Neuron (in vitro differentiated cells): Measurements from ENCODE around the gene PUDP.
"Not testable (repeated sequence)": the region's sequence is repeated elsewhere in the genome, so short reads cannot be mapped to it uniquely, and the experiment has no call there.

Experiments used
- H2AFZ ChIP-seq: one replicate; pipeline ENCODE4 v1.6.1; 2013; ENCODE audit warnings: low read depth, mild to moderate bottlenecking, inconsistent platforms, low read length, moderate library complexity
- H3K27me3 ChIP-seq: one replicate; pipeline ENCODE4 v1.6.1; 2013; ENCODE audit warnings: low read length; ENCODE audit not compliant: insufficient read depth
- H3K36me3 ChIP-seq: one replicate; pipeline ENCODE4 v1.6.1; 2013; ENCODE audit warnings: low read length; ENCODE audit not compliant: insufficient read depth
- H3K4me1 ChIP-seq: one replicate; pipeline ENCODE4 v1.6.1; 2013; ENCODE audit warnings: low read length; ENCODE audit not compliant: insufficient read depth
- H3K4me3 ChIP-seq: 2 replicates; pipeline ENCODE4 v1.5.1; 2013; ENCODE audit warnings: mild to moderate bottlenecking, low read length, moderate library complexity
- H3K9me3 ChIP-seq: one replicate; pipeline ENCODE4 v1.6.1; 2013; ENCODE audit warnings: low read length

PUDP gene

DNA sequence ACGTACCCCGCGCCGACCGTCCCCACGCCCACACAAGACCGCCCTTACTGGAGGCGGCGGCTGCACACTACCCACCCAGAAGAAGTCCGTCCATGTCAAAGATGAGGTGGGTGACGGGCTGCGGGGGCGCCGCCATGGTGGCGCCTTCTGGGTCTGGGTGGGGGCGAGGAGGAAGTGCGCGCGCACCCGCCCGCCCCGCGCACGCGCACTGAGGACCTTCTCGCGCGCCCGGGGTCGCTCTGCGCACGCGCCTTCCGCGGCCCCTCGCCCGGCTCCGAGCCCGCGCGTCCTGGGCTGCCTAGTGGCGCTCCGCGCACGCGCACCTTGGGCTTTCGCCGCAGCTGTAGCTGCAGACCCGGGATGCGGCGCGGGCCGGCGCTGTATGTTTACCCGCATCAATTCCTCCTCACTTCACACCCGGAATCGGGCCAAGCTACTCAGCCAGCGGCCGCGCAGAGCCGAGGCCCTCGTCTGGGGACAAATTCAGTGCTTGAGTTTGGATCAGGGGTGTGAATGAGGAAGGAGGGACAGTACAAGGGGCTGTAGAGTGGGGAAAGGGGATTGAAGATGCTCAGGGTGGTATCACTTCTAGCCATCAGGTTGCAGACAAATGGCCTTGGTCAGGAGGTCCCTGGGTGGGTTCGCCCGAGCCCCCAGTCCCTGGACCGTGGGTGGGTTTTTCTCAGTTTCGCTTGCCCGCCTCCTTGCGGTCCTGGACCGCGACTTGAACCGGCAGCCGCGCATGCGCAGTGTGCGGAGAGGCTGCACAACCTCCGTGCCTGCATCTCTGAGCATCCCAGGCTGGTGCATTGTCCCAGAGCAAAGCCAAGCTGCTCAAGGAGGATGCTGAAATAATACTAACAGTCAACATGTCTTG is at the start of gene PUDP:
TSS of gene PUDP (minus strand) at position 176 of the 877 bp plus-strand sequence. CDS start at position 136, 40 bp downstream.
- H3K4me1 ChIP-seq = no peaks in the 10 kb centered on the region
- H2AFZ ChIP-seq = peak within 1 kb of the TSS; percentile 48
- no peaks in the 10 kb centered on the region for H3K36me3 ChIP-seq
- H3K9me3 ChIP-seq = no peaks in the 10 kb centered on the region
- H3K27me3 ChIP-seq = no peaks in the 10 kb centered on the region
- peak within 1 kb of the TSS; percentile 83 for H3K4me3 ChIP-seq

- Histone ChIP-seq H3K27me3 (no peaks in the 10 kb centered on the region), H3K36me3 (no peaks in the 10 kb centered on the region), H3K9me3 (no peaks in the 10 kb centered on the region), H2AFZ (no peak overlapping the region), H3K4me3 (no peak overlapping the region), H3K4me1 (peaks cover 2% of the 10 kb centered on the region)
Observed at GRCh38 chrX:7194606-7195005, 46.7 kb upstream of the PUDP start.

- Histone ChIP-seq H3K9me3 (no peaks in the 10 kb centered on the region), H2AFZ (no peak overlapping the region), H3K4me1 (peaks cover 2% of the 10 kb centered on the region), H3K4me3 (no peak overlapping the region), H3K27me3 (no peaks in the 10 kb centered on the region), H3K36me3 (no peaks in the 10 kb centered on the region)
Observed at GRCh38 chrX:7192871-7193270, 44.9 kb upstream of the PUDP start.

DNA sequence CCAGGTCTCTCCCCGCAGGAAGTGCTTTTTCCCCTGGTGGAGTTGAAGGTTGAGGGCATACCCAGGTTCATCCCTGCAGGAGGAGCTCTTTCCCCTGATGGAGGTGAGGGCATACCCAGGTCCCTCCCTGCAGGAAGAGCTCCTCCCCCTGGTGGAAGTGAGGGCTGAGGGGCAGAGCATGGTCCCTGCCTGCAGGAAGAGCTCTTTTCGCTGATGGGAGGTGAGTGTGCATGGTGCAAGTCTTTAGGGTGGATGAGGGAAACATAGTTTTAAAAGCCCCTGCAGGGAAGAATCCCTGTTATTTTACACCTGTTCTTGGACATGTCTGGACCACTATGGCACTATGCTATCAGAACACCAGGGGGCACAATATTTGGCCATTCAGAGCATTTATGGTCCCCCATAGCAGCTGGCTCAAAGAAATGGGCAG is 43.7 kb upstream of the PUDP start:
- Histone ChIP-seq H3K9me3 (no peaks in the 10 kb centered on the region), H3K36me3 (no peaks in the 10 kb centered on the region), H2AFZ (no peak overlapping the region), H3K27me3 (no peaks in the 10 kb centered on the region), H3K4me1 (peaks cover 2% of the 10 kb centered on the region), H3K4me3 (no peak overlapping the region)

GRCh38 chrX:7190157-7190556 is 42.2 kb upstream of the PUDP start:
- Histone ChIP-seq H3K9me3 (no peaks in the 10 kb centered on the region), H3K27me3 (no peaks in the 10 kb centered on the region), H3K36me3 (no peaks in the 10 kb centered on the region)

GRCh38 chrX:7188672-7189071 is 40.7 kb upstream of the PUDP start:
- Histone ChIP-seq H2AFZ (no peak overlapping the region), H3K4me3 (no peak overlapping the region), H3K27me3 (no peaks in the 10 kb centered on the region), H3K9me3 (no peaks in the 10 kb centered on the region), H3K36me3 (no peaks in the 10 kb centered on the region), H3K4me1 (peaks cover 2% of the 10 kb centered on the region)

More at GRCh38 chrX:7190157-7190556, 42.2 kb upstream of the PUDP start:
- no peak overlapping the region for H2AFZ ChIP-seq
- H3K4me1 ChIP-seq = peaks cover 2% of the 10 kb centered on the region
- no peak overlapping the region for H3K4me3 ChIP-seq

GRCh38 chrX:7184816-7185215 is 36.9 kb upstream of the PUDP start:
- H2AFZ ChIP-seq = no peak overlapping the region
- no peaks in the 10 kb centered on the region for H3K9me3 ChIP-seq
- H3K4me1 ChIP-seq = no peaks in the 10 kb centered on the region
- H3K36me3 ChIP-seq = no peaks in the 10 kb centered on the region
- H3K4me3 ChIP-seq = no peak overlapping the region
- H3K27me3 ChIP-seq = no peaks in the 10 kb centered on the region

- Histone ChIP-seq H3K36me3 (no peaks in the 10 kb centered on the region), H3K9me3 (no peaks in the 10 kb centered on the region), H3K27me3 (no peaks in the 10 kb centered on the region), H2AFZ (no peak overlapping the region), H3K4me1 (no peaks in the 10 kb centered on the region), H3K4me3 (no peak overlapping the region)
Observed at GRCh38 chrX:7179446-7179845, 31.5 kb upstream of the PUDP start.

DNA sequence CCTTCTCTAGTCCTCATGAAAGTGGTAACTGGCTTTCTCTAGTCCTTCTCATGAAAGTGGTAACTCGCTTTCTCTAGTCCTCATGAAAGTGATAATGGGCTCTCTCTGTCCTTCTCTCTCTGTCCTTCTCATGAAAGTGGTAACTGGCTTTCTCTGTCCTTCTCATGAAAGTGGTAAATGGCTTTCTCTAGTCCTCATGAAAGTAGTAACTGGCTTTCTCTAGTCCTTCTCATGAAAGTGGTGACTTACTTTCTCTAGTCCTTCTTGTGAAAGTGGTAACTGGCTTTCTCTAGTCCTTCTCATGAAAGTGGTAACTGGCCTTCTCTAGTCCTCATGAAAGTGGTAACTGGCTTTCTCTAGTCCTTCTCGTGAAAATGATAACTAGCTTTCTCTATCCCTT is 30.9 kb upstream of the PUDP start:
- H3K4me3 ChIP-seq, H3K9me3 ChIP-seq, H2AFZ ChIP-seq, H3K36me3 ChIP-seq, H3K4me1 ChIP-seq, H3K27me3 ChIP-seq: not testable (repeated sequence)

- Histone ChIP-seq H3K36me3 (no peaks in the 10 kb centered on the region), H3K9me3 (no peaks in the 10 kb centered on the region), H3K4me1 (no peaks in the 10 kb centered on the region), H3K4me3 (no peak overlapping the region), H3K27me3 (no peaks in the 10 kb centered on the region), H2AFZ (no peak overlapping the region)
Observed at GRCh38 chrX:7170898-7171297, 22.9 kb upstream of the PUDP start.

- no peak overlapping the region for H2AFZ ChIP-seq
- no peak overlapping the region for H3K4me3 ChIP-seq
- H3K27me3 ChIP-seq = no peaks in the 10 kb centered on the region
- no peaks in the 10 kb centered on the region for H3K36me3 ChIP-seq
- no peaks in the 10 kb centered on the region for H3K4me1 ChIP-seq
- no peaks in the 10 kb centered on the region for H3K9me3 ChIP-seq
Observed at GRCh38 chrX:7169627-7170026, 21.7 kb upstream of the PUDP start.

DNA sequence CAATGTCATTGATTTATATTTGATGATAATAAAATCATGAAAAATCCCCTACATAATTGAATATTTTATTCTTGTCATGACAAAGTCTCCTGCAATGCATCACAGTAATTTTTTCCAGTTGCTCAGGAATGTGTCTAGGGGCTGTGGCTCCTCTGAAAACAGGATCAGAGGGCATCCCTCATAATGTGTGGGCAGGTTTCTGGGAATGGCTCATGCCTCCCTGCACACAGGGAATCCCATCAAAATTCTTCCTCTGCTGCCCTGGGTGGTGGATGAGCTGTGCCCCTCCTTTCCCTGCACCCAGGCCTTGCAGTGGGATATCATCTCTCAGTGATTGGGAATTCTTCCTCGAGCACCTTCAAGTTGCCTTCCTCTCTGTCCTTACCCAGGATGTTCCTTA is 20.4 kb upstream of the PUDP start:
- Histone ChIP-seq H3K4me3 (no peak overlapping the region), H3K36me3 (no peaks in the 10 kb centered on the region), H3K27me3 (no peaks in the 10 kb centered on the region), H3K4me1 (no peaks in the 10 kb centered on the region), H2AFZ (no peak overlapping the region), H3K9me3 (no peaks in the 10 kb centered on the region)

GRCh38 chrX:7164174-7164573 is 16.2 kb upstream of the PUDP start:
- no peak overlapping the region for H2AFZ ChIP-seq
- no peaks in the 10 kb centered on the region for H3K27me3 ChIP-seq
- H3K4me3 ChIP-seq = no peak overlapping the region
- no peaks in the 10 kb centered on the region for H3K36me3 ChIP-seq
- no peaks in the 10 kb centered on the region for H3K9me3 ChIP-seq
- H3K4me1 ChIP-seq = peaks cover under 1% of the 10 kb centered on the region
